Suppressor macrophage (primary cell): ENCODE results near the gene HPN.
"Not testable (repeated sequence)": the region's sequence is repeated elsewhere in the genome, so short reads cannot be mapped to it uniquely, and the experiment has no call there.

ENCODE experiments used
- DNase-seq, 4 experiments: peaks; one replicate each; pipeline ENCODE4 v3.0.0-alpha.2; 2020 to 2022

The HPN gene

DNA sequence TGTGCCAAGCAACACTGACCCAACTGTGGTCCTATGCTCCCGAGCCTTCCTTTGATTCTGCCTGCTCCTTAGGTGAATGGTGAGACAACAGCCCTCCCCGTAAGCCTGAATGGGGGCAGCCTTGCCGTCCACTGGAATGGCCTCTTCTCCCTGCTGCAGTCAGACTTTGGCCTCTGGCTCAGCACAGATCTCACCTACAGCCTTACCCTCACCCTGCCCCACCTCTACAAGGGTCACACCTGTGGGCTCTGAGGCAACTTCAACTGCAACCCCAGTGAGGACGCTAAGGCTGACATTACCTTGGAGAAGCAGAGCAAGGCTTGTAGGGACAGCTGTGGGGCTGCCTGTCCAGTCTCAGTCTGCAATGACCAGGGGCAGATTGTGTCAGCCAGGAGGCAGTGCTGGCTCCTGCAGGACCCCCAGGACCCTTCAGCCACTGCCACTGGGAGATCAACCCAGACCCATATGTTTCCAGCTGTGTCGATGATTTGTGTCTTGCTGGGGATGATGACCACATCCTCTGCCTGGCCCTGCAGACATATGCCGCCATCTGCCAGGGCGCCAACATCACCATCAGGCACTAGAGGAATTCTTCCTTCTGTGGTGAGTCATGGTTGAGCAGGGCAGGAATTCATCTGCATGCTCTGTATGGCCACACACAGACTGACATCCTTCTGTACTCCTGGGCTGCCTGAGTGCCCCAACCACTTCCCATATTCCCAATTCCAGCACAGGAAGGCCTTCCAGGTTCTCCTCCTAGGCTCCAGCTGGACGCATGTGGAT, 46.8 kb downstream of the HPN start:
- no peak for DNase-seq

GRCh38 chr19:35089554-35089953, 48.0 kb downstream of the HPN start:
- DNase-seq = no peak

DNA sequence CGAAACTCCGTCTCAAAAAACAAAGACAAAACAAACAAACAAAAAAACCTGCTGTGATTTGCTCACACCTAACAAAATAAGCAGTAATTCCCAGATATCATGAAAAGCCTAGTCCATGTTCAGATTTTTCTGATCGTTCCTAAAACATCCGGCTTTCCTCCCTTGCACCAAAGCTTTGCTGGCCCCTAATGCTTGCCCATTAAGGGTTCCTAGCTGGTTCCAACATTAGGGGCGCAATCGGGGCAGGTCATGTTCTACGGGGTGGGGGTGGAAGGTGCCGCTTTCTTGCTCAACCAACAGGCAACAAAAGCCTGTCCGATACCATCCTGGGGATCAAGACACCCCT, 48.6 kb downstream of the HPN start:
- DNase-seq = no peak

DNA sequence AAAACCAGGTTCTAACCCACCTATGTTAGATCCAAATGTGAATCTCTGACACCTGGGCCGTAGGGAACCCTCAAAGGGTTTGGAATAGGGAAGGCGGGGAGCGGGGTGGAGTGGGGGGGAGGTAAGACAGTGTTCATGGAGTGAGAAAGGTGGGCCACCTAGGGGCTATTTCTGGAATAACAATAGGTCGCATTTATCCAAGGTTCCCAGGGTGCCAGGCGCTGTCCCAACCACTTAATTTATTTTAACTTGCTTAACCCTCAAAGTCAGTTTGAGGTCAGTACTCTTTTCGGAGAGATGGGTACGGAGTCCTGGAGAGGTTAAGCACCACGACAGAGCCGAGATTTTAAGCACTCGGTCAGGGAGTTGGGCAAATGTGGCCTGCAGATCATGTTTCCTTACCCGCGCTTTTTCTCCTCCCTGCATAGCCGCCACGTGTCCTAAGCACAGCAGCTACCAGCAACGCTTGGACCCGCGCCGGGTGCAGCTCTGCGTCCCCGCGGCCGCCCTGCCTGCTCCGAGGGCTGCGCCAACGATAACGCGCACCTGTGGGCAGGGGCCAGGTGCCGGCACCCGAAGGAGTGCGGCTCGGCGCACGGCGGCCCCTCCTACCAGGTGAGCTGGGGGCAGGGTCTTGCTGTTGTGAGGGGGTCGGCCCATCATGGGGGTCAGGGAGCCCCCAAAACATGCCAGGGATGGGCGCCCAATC, 49.1 kb downstream of the HPN start:
- peak; percentile 57 to 72 (median 66) for DNase-seq

DNA sequence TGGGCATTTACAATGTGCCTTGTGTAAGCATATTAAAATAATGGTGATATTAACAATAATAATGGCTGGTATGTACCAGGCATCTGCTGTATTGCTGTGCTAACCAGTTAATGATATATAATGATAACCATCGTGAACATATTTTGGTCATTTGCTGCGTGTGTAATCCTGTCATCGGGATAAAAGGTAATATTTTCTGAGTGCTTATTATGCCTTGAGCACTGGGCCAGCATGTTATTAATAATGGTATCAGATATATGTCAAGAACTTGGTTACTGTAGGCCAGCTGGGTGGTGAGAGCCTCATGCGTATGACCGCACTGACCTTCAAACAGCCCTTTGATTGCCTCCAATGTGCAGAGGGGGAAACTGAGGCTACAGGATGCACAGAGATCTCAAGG, 51.9 kb downstream of the HPN start:
- no peak for DNase-seq

- DNase-seq = no peak
Measured at GRCh38 chr19:35093941-35094647, 52.6 kb downstream of the HPN start.

- no peak for DNase-seq
Measured at GRCh38 chr19:35094656-35095055, 53.1 kb downstream of the HPN start.

DNA sequence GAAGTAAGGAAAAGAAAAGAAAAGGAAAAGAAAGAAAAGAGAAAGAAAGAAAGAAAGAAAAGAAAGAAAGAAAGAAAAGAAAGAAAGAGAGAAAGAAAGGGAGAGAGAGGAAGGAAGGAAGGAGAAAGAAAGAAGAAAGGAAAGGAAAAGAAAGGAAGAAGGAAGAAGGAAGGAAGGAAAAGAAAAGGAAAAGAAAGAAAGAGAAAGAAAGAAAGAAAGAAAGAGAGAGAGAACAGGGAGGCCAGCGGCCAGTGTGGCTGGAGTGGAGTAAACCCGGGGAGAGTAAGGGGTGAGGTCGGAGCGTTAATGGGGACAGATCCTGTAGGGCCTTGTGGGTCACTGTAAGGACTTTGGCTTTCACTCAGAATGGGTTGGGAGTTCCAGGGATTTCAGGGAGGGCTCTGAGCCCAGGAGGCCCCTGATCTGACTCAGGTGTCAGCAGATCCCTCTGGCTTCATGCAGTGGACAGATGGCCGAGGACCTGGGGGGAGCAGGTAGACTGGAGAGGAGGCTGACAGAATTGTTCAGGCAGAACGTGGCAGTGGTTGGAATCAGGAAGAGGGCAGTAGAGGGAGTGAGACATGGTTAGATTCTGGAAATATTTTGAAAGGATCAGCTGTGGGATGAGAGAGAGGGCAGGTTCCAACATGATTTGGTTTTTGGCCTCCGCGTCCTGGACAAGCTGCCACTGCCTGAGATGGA, 54.3 kb downstream of the HPN start:
- DNase-seq = no peak

- no peak for DNase-seq
Measured at GRCh38 chr19:35098413-35099049, 57.0 kb downstream of the HPN start.

DNA sequence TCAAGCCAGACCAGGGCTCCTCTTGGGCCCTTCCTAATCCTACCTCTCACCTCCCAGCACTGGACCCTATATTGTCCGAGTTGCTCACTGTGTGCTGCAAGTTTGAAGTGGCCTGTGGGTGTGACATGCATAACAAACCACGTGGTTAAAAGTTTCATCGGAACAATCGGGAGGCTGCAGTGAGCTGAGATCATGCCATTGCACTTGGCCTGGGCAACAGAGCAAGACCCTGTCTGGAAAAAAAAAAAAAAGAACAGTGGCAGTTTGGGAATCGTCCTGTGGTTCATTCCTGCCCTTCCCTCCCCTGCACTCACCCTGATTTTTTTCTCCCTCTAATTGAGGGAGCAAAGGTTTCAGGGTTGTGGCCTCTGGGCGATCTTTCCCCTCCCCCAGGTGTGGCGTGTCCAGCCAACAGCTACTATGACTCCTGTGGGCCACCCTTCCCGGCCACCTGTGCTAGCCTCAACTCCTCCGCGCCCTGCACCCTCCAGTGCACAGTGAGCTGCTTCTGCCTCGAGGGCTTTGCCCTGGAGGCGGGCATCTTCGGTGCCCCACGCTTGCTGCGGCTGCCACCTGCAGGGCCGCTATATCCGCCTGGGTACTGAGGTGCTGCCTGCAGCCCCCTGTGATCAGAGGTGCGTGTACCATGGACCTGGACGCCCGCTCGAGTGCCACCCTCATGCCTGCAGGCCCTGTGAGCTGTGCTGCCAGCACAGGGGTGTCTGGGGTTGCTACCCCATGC, 57.8 kb downstream of the HPN start:
- DNase-seq = no peak

DNA sequence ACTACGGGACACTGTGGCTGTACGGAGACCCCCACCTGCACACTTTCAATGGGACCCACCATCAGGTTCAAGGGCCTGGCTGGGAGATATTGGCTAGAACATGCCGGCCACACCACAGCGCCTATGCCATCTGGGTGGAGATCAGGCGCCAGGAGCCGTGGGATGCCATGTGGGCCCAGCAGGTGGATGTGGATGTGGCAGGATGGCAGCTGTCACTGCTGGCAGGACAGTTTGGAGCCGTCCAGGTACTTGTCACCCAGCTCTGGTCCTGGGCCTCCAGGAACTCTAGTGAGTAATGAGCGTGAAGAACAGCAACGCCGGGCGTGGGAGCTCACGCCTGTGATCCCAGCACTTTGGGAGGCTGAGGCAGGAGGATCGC, 58.4 kb downstream of the HPN start:
- no peak for DNase-seq

DNA sequence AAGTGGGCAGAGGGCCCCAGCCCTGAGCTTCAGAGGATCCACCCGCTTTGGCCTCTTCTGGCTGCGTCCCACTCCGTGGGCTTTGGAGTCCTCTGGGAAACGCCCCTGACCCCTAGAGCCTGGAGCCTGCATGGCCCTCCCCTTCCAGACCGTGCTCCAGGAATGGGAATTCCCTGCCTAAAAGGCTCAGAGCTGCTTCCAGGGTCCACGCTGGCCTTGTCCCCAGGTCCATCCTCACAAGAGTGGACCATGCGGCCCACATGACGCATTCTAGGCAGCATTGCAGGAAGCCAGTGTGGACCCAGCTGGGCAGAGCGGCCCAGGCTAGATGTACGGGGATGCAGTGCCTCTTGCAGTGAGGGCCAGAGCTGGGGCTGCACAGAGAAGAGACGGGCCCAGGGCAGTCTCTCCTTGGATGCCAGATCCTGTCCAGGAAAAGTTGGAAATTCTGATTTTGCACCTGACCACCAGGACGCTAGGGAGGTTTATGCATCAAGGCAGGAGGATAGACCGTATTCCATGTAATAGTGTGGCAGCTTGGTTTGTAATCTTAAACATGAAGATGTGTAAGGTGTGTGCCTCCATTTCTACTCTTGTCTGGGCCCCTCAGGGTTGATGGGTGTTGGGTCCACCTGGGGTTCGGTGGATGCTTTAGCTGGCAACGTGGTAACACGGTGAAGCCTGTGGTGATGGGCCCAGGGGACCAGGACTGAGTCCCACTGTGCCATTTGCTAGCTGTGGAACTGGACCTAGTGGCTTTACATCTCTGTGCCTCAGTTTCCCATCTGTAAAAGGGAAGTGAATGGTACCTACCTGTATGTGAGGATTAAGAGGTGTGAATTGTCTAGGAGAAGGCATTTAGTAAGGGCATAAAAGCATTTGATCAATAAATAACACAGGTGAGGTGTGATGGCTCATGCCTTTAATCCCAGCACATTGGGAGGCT, 59.3 kb downstream of the HPN start:
- no peak for DNase-seq

DNA sequence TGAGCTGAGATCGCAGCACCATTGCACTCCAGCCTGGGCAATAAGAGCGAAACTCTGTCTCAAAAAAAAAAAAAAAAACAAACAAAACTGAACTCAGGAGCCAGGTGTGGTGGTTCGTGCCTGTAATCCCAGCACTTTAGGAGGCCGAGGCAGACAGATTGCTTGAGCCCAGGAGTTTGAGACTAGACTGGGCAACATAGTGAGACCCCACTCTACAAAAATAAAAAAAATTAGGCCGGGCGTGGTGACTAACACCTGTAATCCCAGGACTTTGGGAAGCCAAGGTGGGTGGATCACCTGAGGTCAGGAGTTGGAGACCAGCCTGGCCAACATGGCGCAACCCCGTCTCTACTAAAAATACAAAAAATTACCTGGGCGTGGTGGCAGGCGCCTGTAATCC, 60.4 kb downstream of the HPN start:
- not testable (repeated sequence) for DNase-seq

DNA sequence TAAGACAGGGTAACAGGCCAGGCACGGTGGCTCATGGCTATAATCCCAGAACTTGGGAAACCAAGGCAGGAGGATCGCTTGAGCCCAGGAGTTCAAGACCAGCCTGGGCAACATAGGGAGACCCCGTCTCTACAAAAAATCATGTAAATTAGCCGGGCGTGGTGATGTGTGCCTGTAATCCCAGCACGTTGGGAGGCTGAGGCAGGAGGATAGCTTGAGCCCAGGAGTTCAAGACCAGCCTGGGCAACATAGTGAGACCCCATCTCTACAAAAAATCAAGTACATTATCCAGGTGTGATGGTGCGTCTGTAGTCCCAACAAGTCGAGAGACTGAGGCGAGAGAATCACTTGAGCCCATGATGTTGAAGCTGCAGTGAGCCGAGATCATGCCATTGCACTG, 62.1 kb downstream of the HPN start:
- DNase-seq = not testable (repeated sequence)

GRCh38 chr19:35104361-35104760, 62.8 kb downstream of the HPN start:
- DNase-seq = no peak

DNA sequence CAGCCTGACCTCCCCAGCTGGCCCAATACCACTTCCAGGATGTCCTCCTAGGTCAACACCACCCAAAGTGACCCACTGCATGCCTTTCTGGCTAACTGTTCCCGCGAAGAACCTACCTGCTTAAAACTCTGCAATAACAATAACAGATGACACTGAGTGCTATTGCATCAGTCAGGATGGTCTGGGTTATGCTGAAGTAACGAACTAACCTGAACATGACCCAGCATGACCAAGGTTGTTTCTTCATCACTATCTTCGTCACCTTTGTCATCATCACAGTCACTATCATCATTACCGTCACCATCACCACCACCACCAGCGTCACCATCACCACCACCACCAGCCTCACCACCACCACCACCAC, 63.5 kb downstream of the HPN start:
- DNase-seq = no peak

DNA sequence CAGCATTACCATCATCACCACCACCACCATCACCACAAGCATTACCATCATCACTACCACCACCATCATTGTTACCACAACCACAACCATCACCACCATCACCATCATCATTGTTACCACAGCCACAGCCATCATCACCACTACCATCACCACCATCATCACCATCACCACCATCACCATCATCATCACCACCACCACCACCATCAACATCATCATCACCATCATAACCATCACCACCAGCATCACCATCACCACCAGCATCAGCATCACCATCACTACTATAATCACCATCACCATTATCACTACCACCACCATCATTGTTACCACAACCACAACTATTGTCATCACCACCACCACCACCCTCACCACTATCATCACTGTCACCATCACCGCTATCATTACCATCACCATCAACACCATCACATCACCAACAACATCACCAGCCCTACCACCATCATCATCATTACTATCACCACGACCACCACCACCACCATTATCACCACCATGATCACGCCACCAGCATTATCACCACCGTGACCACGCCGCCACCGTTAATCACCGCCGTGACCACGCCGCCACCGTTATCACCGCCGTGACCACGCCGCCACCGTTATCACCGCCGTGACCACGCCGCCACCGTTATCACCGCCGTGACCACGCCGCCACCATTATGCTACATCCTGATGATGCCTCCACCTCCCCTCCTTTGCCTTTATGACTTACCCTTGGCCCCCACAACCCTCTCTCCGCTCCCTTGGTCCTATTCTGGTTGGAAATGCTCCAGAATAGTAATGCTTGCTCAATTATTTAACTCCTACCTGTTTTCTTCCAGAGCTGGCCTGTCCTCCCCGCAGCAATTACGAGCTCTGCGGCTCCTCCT, 64.1 kb downstream of the HPN start:
- DNase-seq = no peak

DNA sequence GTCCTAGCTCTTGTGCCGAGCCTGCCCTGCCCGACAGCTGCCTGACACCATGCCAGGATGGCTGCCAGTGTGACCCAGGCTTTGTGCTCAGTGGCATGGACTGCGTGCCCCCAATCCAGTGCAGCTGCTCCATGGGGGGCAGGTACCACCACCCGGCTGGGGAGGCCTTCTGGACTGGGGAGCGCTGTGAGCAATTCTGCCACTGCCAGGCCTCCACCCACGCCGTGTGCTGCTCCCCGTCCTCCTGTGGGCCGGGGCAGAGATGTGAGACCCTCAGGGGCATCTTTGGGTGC, 64.7 kb downstream of the HPN start:
- no peak for DNase-seq

- no peak for DNase-seq
Measured at GRCh38 chr19:35106898-35107541, 65.5 kb downstream of the HPN start.

GRCh38 chr19:35107545-35107944, 66.0 kb downstream of the HPN start:
- peak; percentile 50 to 75 (median 68) for DNase-seq
